Stomach (tissue), 4 donors: Measurements from ENCODE around the gene OVOL3.

Experiments
- CTCF ChIP-seq, 7 experiments: fragments of 450-650 bp in 4 of 7; fragments of 200-600 bp in 3 of 7; sonication (generic) in 3 of 7; IDR thresholded peaks; one replicate each; pipeline ENCODE4 v1.5.1; 2016 to 2019; ENCODE audit warnings: antibody characterized with exemption in 7 of 7, control low read depth in 2 of 7, mild to moderate bottlenecking in 1 of 7
- POLR2A ChIP-seq, 4 donors: fragments of 450-650 bp; IDR thresholded peaks; one replicate each; pipeline ENCODE4 v1.6.1; 2016; ENCODE audit warnings: antibody characterized with exemption in 4 of 4, control low read depth in 2 of 4, mild to moderate bottlenecking in 1 of 4, moderate library complexity in 1 of 4

GRCh38 chr19:36151144-36152018, 40.4 kb downstream of the OVOL3 start:
- TF ChIP-seq CTCF (IDR thresholded peaks at IDR 0.05) = no peak
- TF ChIP-seq POLR2A (IDR thresholded peaks at IDR 0.05) = no peak
